Measurements from ENCODE around the gene SLC25A48.

GRCh38 chr5:135823881-135824280 is 10.6 kb upstream of the SLC25A48 start:
- TF ChIP-seq CTCF (IDR thresholded peaks at IDR 0.05) (no peak), ZFX (IDR thresholded peaks at IDR 0.05; ENCODE audit: borderline replicate concordance) (no peak)

Measured in 22Rv1 (cell line).